Stimulated activated naive CD8-positive, alpha-beta T cell treated with anti-CD3 and anti-CD28 coated beads, Interleukin-15, Interleukin-2, amounts not matched to agents 100 ng/mL and 50 ng/mL, for 24 hours (primary cell): ENCODE results near the gene SLC7A6OS.
"Not testable (repeated sequence)": the region's sequence is repeated elsewhere in the genome, so short reads cannot be mapped to it uniquely, and the experiment has no call there.

Source experiments
- H3K27ac Mint-ChIP-seq: one replicate; pipeline ENCODE4 v1.8.0; 2021; ENCODE audit warnings: mild to moderate bottlenecking, mixed read lengths
- H3K27me3 Mint-ChIP-seq: one replicate; pipeline ENCODE4 v1.8.0; 2021; ENCODE audit warnings: mixed read lengths
- H3K36me3 Mint-ChIP-seq: one replicate; pipeline ENCODE4 v1.8.0; 2021; ENCODE audit warnings: low read depth, mixed read lengths
- H3K4me1 Mint-ChIP-seq: one replicate; pipeline ENCODE4 v1.8.0; 2021; ENCODE audit warnings: low read depth, mixed read lengths
- H3K4me3 Mint-ChIP-seq: one replicate; pipeline ENCODE4 v1.8.0; 2021; ENCODE audit warnings: mild to moderate bottlenecking, mixed read lengths
- H3K9me3 Mint-ChIP-seq: one replicate; pipeline ENCODE4 v1.8.0; 2021; ENCODE audit warnings: mixed read lengths

Gene SLC7A6OS

DNA sequence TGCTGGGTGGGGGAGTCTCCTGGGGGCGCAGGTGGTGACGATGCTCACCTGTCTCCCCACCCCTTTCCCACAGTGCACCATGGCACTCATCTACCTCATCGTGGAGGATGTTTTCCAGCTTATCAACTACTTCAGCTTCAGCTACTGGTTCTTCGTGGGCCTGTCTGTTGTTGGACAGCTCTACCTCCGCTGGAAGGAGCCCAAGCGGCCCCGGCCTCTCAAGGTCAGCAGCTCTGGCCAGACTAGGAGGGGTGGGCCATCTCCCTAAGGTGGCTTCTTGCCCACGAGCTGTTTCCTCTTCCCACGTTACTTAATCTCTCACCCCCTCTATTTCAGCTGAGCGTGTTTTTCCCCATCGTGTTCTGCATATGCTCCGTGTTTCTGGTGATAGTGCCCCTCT, 14.5 kb downstream of the SLC7A6OS start:
- H3K4me3 Mint-ChIP-seq, result no peak overlapping the region
- peaks cover 26% of the 10 kb centered on the region for H3K4me1 Mint-ChIP-seq
- H3K9me3 Mint-ChIP-seq, result no peaks in the 10 kb centered on the region
- H3K27ac Mint-ChIP-seq, result peak overlapping the region; percentile 50
- peaks cover 75% of the 10 kb centered on the region for H3K36me3 Mint-ChIP-seq
- no peaks in the 10 kb centered on the region for H3K27me3 Mint-ChIP-seq

DNA sequence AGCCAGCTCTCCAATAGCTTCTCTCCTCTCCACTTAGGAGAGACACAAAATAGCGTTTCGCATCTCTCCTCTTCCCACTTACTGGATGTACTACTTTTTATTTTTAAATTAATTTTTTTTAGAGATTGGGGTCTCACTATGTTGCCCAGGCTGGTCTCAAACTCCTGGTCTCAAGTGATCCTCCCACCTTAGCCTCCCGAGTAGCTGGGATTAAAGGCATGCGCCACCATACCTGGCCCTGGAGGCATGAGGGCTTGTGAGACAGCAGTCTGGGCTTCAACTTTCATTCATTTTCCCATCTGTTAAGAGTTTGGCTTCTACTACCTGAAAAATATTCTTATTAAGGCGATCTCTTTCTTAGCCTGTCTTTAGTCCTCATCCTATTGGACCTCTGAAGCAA, 18.3 kb downstream of the SLC7A6OS start:
- Mint-ChIP-seq H3K9me3 (no peaks in the 10 kb centered on the region), H3K4me3 (no peak overlapping the region), H3K27ac (peak overlapping the region; percentile 92), H3K27me3 (no peaks in the 10 kb centered on the region), H3K4me1 (peaks cover 65% of the 10 kb centered on the region), H3K36me3 (peaks cover 70% of the 10 kb centered on the region)

DNA sequence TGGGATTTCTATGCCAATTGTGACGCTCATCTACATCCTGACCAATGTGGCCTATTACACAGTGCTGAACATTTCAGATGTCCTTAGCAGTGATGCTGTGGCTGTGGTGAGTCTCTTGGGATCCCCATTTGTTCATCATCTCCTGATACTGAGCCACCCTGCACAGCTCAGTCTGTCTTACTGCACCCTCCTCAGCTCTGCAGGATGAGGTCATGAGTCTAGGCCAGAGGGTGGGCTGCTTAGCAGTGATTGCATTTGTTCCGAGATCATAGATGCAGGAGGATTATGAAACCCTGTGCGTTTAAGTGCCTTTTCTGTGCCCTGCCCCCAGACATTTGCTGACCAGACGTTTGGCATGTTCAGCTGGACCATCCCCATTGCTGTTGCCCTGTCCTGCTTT, 19.5 kb downstream of the SLC7A6OS start:
- Mint-ChIP-seq H3K4me1 (peaks cover 77% of the 10 kb centered on the region), H3K27ac (peak overlapping the region; percentile 92), H3K4me3 (peak overlapping the region; percentile 40), H3K9me3 (no peaks in the 10 kb centered on the region), H3K27me3 (no peaks in the 10 kb centered on the region), H3K36me3 (peaks cover 70% of the 10 kb centered on the region)

DNA sequence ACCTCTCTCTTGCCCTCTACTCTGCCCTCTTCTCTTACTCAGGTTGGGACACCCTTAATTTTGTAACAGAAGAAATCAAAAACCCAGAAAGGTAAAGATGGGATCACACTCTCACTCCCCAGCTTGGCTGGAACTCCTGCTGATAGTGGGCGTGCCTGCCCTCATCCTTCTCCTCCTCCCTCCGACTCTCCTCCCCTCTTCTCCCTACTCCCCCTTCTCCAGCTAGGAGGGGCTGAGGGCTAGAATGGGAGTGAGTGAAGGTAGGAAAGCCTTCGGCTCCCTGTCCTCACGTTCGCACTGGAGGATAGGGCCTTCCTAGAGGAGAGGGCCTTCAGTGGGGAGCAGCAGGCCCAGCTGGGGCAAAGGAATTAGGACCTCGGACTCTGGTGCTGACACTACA, 20.3 kb downstream of the SLC7A6OS start:
- H3K9me3 Mint-ChIP-seq, result no peaks in the 10 kb centered on the region
- H3K27ac Mint-ChIP-seq, result peak overlapping the region; percentile 92
- H3K4me3 Mint-ChIP-seq, result peak overlapping the region; percentile 40
- peaks cover 84% of the 10 kb centered on the region for H3K4me1 Mint-ChIP-seq
- H3K27me3 Mint-ChIP-seq, result no peaks in the 10 kb centered on the region
- H3K36me3 Mint-ChIP-seq, result peaks cover 67% of the 10 kb centered on the region

DNA sequence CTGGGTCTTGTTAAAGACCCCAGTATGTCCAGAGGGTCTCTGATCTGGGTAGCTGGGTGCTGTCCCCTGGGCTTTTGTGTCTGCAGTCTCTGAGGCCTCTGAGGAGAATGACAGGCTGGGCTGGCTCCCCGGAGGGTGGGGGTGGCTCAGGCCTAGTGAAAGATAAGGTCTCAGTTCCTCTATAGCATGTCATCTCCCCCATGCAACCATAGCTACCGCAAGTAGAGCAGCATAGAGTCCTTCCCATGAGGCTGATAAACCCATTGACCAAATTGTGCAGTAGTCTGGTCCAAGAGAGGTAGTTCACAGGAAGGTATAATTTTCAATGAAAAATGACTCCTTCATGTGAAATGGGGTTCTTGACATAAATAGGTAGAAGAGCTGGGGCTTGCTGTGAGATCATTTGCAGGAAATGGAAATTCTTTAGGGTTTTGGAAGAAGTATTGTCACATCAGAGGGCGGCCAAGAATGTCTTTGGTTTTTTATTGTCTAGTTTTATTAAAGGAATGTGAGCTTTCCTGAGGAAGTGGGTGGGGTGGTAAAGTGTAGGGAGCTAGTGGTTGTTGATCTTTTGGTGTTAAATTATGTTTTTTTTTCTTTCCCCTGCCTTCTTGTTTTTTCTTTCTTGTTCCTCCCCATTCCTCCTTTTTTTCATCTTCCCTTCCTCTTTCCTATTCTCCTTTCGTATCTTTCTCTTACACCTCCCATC, 21.0 kb downstream of the SLC7A6OS start:
- no peaks in the 10 kb centered on the region for H3K9me3 Mint-ChIP-seq
- peaks cover 91% of the 10 kb centered on the region for H3K4me1 Mint-ChIP-seq
- H3K36me3 Mint-ChIP-seq, result peaks cover 65% of the 10 kb centered on the region
- H3K27me3 Mint-ChIP-seq, result no peaks in the 10 kb centered on the region
- peak overlapping the region; percentile 92 for H3K27ac Mint-ChIP-seq
- peak overlapping the region; percentile 40 for H3K4me3 Mint-ChIP-seq

DNA sequence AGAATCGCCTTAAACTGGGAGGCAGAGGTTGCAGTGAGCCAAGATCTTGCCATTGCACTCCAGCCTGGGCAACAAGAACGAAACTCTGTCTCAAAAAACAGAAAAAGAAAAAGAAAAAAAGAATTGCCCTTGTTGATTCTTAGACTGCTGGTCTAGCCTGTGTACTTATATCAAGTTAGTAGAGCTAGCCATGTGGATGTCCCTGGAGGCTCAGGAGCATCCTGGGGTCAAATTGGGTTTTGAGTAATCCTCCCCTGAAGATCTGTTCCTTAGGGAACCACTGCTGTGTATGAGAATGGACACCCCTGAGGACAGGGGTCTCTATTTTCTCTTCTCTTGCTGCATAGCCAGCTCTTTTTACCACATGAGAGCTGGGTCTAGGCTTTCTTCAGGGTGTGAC, 21.5 kb downstream of the SLC7A6OS start:
- no peaks in the 10 kb centered on the region for H3K9me3 Mint-ChIP-seq
- peak overlapping the region; percentile 40 for H3K4me3 Mint-ChIP-seq
- no peaks in the 10 kb centered on the region for H3K27me3 Mint-ChIP-seq
- H3K36me3 Mint-ChIP-seq, result peaks cover 68% of the 10 kb centered on the region
- H3K4me1 Mint-ChIP-seq, result peaks cover 95% of the 10 kb centered on the region
- H3K27ac Mint-ChIP-seq, result peak overlapping the region; percentile 92

DNA sequence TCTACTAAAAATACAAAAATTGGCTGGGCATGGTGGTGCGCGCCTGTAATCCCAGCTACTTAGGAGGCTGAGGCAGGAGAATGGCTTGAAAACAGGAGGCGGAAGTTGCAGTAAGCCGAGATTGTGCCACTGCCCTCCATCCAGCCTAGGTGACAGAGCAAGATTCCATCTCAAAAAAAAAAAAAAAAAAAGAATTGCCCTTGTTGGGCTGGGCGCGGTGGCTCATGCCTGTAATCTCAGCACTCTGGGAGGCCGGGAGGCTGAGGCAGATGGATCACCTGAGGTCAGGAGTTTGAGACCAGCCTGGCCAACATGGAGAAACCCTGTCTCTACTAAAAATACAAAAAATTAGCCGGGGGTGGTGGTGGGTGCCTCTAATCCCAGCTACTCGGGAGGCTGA, 21.9 kb downstream of the SLC7A6OS start:
- H3K27me3 Mint-ChIP-seq, H3K9me3 Mint-ChIP-seq, H3K4me3 Mint-ChIP-seq: not testable (repeated sequence)
- Mint-ChIP-seq H3K27ac (peak overlapping the region; percentile 92), H3K4me1 (peaks cover 97% of the 10 kb centered on the region), H3K36me3 (peaks cover 66% of the 10 kb centered on the region)

DNA sequence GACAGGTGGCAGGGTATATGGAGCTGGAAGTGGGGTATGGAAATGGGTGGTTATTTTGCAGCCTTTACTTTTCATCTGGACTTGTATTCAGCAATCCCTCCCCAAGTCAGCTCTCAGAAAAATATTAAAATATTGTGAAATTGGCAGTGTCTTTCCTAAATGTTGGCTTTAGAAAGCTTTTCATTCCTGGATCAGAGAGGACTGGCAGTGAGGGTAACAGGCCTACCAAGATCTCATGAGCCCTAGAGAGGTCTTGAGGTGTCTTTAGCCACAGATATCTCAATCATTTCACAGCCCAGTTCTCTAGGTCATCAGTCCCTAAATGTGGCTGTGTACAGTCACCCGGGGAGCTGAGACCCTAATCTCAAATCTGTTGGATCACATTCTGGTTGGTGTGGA, 22.5 kb downstream of the SLC7A6OS start:
- Mint-ChIP-seq H3K4me1 (peaks cover 97% of the 10 kb centered on the region), H3K27me3 (no peaks in the 10 kb centered on the region), H3K36me3 (peaks cover 67% of the 10 kb centered on the region), H3K4me3 (peak overlapping the region; percentile 50), H3K27ac (peak overlapping the region; percentile 92), H3K9me3 (no peaks in the 10 kb centered on the region)

DNA sequence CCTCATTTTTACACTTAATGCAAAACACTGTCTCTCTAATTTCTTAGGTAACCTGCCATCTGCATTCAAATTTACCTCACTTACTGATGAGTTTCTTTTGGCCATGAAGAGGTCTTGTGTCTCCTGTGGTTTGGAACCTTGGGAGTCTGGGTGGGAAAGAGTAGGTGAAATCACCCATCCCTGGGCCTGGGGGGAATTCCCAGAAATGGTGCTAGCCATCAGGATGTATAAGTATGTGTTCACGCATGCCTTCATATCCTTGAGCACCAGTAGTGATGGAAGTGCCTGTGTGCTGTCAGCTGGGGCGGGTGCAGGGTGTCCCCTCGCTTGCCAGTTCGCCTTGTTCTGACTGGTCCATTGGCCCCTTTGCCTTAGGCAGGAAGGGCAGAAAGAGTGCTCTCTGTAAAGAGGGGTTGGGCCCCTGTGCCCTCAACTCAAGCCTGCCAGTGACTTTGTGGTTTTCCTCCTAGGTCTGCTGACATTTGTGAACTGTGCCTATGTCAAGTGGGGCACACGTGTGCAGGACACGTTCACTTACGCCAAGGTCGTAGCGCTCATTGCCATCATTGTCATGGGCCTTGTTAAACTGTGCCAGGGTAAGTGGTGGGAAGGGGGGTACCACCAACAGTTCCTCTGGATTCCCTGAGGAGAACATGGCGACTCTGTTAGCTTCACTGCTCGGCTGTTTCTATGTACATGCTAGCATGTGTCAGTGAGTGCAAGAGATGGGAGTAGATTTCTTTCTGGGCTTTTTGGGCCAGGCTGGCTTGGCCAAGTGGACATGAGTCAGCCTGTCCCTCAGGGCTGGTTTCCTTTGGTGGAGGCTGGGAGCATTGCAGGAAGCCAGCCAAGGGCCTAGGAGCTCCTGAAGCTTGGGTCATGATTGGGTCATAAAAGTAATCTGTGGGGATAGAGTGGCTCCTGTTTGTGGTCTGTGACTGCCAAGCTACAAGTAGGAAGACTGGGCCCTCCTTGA, 23.2 kb downstream of the SLC7A6OS start:
- Mint-ChIP-seq H3K4me3 (peak overlapping the region; percentile 50), H3K36me3 (peaks cover 68% of the 10 kb centered on the region), H3K27ac (peak overlapping the region; percentile 92), H3K27me3 (no peaks in the 10 kb centered on the region), H3K9me3 (no peaks in the 10 kb centered on the region), H3K4me1 (peaks cover 98% of the 10 kb centered on the region)

DNA sequence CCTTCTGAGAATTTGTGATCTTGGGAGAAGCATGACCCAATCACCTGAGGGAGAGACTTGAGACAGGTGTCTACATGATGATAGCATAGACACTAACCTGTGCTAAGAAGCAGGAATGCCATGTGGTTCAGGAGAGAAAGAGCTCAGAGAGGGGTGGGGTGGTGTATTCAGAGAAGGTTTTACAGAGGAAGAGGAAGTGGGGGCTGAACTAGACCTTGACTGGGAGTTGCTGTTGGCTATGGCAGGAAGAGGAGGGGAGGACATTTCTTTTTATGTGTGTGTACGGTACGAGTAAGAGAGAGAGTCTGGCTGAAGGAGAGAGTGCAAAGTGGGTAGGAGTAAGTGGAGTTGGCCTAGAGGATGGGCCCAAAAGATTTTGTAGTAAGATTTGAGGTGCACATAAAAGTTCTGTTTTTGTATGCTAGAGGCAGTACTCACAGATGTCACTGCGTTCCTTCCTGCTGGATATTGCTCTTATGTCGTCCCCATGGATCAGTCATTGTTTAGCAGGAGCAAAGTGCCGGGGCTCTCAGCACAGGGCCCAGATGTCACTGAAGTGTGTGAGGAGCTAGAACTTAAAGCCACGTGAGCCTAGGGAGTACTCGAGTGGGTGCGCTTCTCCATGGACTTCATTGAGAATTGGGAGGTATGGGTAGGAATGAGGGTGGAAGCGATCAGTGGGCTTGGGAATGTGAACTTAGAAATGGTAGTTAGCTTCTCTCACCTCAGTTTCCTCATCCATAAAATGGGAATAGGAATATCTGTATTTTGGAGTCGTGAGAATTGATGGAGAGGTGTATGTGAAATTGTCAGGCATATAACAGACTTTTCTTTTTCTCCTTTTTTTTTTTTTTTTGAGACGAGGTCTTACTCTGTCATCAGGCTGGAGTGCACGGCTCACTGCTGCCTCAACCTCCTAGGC, 24.3 kb downstream of the SLC7A6OS start:
- Mint-ChIP-seq H3K36me3 (peaks cover 70% of the 10 kb centered on the region), H3K4me3 (peak overlapping the region; percentile 64)

DNA sequence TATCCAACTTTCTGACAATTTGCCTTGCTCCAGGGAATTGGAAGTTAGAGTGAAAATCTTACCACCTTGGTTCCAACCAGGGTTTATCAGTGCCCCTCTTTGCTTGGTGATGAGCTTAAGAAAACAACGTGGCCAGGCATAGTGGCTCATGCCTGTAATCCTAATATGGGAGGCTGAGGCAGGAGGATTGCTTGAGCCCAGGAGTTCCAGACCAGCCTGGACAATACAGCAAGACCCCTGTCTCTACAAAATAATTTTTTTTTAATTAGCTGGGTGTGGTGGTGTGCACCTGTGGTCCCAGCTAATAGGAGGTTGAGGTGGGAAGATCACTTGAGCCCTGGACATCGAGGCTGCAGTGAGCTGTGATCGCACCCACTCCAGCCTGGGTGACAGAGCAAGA, 25.1 kb downstream of the SLC7A6OS start:
- Mint-ChIP-seq H3K9me3 (no peaks in the 10 kb centered on the region), H3K27me3 (no peaks in the 10 kb centered on the region), H3K27ac (peak overlapping the region; percentile 92), H3K4me1 (peaks cover 100% of the 10 kb centered on the region), H3K4me3 (peak overlapping the region; percentile 64), H3K36me3 (peaks cover 70% of the 10 kb centered on the region)

More for the DNA sequence above, 24.3 kb downstream of the SLC7A6OS start:
- no peaks in the 10 kb centered on the region for H3K27me3 Mint-ChIP-seq
- H3K9me3 Mint-ChIP-seq, result no peaks in the 10 kb centered on the region
- peak overlapping the region; percentile 92 for H3K27ac Mint-ChIP-seq
- H3K4me1 Mint-ChIP-seq, result peaks cover 100% of the 10 kb centered on the region

DNA sequence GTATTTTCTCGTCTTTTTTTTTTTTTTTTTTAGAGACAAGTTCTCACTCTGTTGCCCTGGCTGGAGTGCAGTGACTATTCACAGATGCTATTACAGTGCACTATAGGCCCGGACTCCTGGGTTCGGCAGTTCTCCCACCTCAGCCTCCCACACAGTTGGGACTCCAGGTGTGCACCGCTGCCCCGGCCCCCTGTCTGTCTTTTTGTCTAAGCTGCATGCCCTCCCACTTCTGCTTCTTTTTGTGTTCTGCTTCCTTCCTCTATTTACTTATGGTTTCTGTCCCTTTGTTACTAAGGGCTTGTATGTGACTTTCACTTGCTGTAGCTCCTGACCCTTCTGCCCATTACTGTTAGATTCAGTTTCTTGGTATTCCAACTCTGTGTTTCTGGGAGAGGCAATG, 25.9 kb downstream of the SLC7A6OS start:
- peaks cover 68% of the 10 kb centered on the region for H3K36me3 Mint-ChIP-seq
- H3K4me3 Mint-ChIP-seq, result peak overlapping the region; percentile 63
- H3K27me3 Mint-ChIP-seq, result no peaks in the 10 kb centered on the region
- no peaks in the 10 kb centered on the region for H3K9me3 Mint-ChIP-seq
- peak overlapping the region; percentile 92 for H3K27ac Mint-ChIP-seq
- peaks cover 98% of the 10 kb centered on the region for H3K4me1 Mint-ChIP-seq

DNA sequence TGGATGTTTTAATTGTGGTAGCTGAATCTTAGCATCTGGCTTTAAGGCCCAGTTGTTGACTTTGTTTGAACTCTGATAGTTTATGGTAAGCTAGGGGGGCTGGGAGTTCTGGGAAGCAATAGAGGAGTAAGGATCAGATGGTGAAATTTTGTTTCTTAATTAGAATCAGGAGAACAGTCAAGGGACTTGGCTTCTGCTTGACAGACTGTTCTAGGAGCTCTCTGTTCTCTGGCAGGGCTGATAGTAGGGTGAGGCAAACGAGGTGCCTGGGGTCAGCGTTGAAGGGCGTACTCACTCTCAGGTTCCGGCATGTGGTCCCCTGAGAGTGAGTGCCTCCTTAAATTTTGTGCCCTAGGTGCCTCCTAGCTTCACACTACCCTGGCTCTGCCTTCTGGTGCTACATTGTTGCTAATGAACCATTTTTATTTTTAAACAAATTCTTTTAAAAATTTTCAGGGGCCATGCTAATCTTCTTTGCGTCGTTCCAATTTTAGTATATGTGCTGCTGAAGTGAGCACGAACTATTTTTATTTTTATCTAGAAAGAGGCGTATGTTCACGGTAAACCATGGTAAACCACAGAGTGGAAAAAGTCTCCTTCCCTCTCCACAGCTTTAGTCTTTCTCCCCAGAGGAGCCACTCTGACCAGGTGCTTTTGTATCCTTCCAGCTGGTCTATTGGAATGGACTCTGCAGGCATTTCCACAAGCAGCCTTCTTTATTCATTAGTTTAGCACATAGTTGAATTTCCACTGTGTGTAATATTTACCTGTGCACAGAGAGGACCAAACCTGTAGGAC, 26.7 kb downstream of the SLC7A6OS start:
- Mint-ChIP-seq H3K36me3 (peaks cover 74% of the 10 kb centered on the region), H3K4me3 (peak overlapping the region; percentile 63), H3K9me3 (no peaks in the 10 kb centered on the region), H3K4me1 (peaks cover 97% of the 10 kb centered on the region), H3K27me3 (no peaks in the 10 kb centered on the region), H3K27ac (peak overlapping the region; percentile 92)

DNA sequence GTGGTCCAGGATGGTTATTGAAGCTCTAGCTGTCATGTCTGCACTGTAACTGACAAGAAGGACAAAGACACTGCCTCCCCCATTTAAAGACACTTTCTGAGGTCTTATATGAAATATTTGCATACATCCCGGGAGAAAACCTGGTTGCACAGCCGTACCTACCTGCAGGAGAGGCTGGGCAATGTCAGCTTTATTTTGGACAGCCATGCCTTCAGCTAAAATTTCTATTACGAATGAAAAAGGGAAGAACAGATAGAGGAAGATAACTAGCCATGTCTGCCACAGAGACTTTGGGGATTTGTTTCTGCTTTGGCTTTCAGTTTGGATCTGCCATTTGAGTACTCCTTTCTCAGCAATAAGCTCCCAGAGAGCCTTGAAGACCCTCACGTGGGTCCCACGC, 27.4 kb downstream of the SLC7A6OS start:
- Mint-ChIP-seq H3K4me3 (peak overlapping the region; percentile 63), H3K36me3 (peaks cover 74% of the 10 kb centered on the region), H3K27ac (peak overlapping the region; percentile 92), H3K9me3 (no peaks in the 10 kb centered on the region), H3K4me1 (peaks cover 91% of the 10 kb centered on the region), H3K27me3 (no peaks in the 10 kb centered on the region)
